Measurements from ENCODE around the gene NSUN4.

DNA sequence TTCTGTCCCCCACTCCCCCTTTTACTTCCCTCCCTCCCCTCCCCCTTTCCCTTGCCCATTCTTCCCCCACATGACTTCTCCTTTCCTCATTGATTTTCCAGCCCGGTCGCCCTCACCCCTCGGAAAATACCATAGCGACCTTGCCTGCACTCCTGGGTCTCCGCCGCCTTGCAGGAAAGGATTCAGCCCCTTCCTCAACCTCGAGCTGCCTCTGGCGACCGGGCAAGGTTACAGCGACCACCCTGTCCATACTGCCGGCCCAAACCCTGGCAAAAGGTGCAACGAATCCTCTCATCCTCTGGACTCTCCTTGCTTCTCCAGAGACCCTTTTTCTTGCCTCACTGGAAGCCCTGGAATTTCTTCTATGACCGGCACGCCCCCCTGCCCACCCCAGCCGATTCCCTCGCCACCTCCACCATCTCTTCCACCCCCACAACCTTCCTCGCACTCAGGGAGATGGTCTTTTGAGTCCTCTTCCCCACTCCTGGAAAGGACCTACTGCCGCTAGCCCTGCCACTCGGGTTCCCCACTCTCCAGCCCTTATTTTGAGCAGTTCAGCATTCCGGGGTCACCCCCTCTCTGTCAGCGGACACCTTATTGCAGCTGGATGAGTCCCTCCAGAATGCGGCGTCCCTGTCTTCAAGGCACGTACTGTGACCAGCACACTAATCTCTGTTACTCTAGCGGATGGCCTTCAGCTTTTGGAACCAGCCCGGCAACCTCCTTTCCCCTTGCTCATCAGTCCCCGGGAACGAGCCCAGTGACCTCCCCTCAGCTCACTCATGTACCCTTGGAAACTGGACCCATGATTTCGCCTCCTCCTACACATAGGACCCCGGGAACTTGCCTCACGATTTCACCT, 846 bp downstream of the NSUN4 start:
- TF ChIP-seq CTCF (IDR thresholded peaks at IDR 0.05; ENCODE audit: low read depth, low read length) (no peak), EZH2phosphoT487 (IDR thresholded peaks at IDR 0.05; ENCODE audit: low read depth) (no peak)

Data from OCI-LY3 (cell line).